ENCODE results near the gene MBIP. TPM values are rescaled to one million over a fixed set of nuclear protein-coding genes. Genes with fewer than 3 reads are reported as not detected.

The MBIP gene
- total and polyA plus RNA-seq, 9 donors: 18.4 to 35.2 (median 25.3) TPM

GRCh38 chr14:36302823-36303222 is 17.6 kb downstream of the MBIP start:
- Histone ChIP-seq H3K27ac (no peak overlapping the region), H3K4me1 (ENCODE audit: insufficient read depth) (no peaks in the 10 kb centered on the region), H3K27me3 (no peaks in the 10 kb centered on the region), H3K9me3 (no peaks in the 10 kb centered on the region), H3K4me3 (no peak overlapping the region), H3K36me3 (no peaks in the 10 kb centered on the region)
- DNase-seq: no peak
- 91 to 98% (median 96%) methylated on average over 2 of the region's 2 CpGs for WGBS, 3 donors
- TF ChIP-seq EP300 (IDR thresholded peaks at IDR 0.05) (no peak), CTCF (IDR thresholded peaks at IDR 0.05) (no peak), POLR2A (IDR thresholded peaks at IDR 0.05) (no peak)
- intact Hi-C loops (cut with DNase I): no loop called here

GRCh38 chr14:36301159-36301558 is 19.3 kb downstream of the MBIP start:
- H3K4me1 ChIP-seq (ENCODE audit: insufficient read depth): no peaks in the 10 kb centered on the region
- 91 to 95% (median 95%) methylated on average over 3 of the region's 3 CpGs for WGBS, 3 donors
- no peak overlapping the region for H3K4me3 ChIP-seq
- H3K27ac ChIP-seq: no peak overlapping the region
- DNase-seq: no peak
- no peaks in the 10 kb centered on the region for H3K27me3 ChIP-seq
- intact Hi-C loops (cut with DNase I): no loop called here
- no peaks in the 10 kb centered on the region for H3K9me3 ChIP-seq
- TF ChIP-seq POLR2A (IDR thresholded peaks at IDR 0.05) (no peak), CTCF (IDR thresholded peaks at IDR 0.05) (no peak), EP300 (IDR thresholded peaks at IDR 0.05) (no peak)
- no peaks in the 10 kb centered on the region for H3K36me3 ChIP-seq

GRCh38 chr14:36300337-36300736 is 20.1 kb downstream of the MBIP start:
- TF ChIP-seq POLR2A (IDR thresholded peaks at IDR 0.05) (no peak), EP300 (IDR thresholded peaks at IDR 0.05) (no peak), CTCF (IDR thresholded peaks at IDR 0.05) (no peak)
- Histone ChIP-seq H3K4me3 (no peak overlapping the region), H3K27me3 (no peaks in the 10 kb centered on the region), H3K9me3 (no peaks in the 10 kb centered on the region), H3K36me3 (no peaks in the 10 kb centered on the region), H3K27ac (no peak overlapping the region), H3K4me1 (ENCODE audit: insufficient read depth) (no peaks in the 10 kb centered on the region)
- DNase-seq: no peak
- intact Hi-C loops (cut with DNase I): no loop called here

GRCh38 chr14:36295642-36296627 is 24.5 kb downstream of the MBIP start:
- Histone ChIP-seq H3K36me3 (no peaks in the 10 kb centered on the region), H3K4me3 (no peak overlapping the region), H3K27me3 (no peaks in the 10 kb centered on the region), H3K9me3 (no peaks in the 10 kb centered on the region), H3K27ac (no peak overlapping the region), H3K4me1 (ENCODE audit: insufficient read depth) (no peaks in the 10 kb centered on the region)
- no peak for DNase-seq
- WGBS, 3 donors: 43 to 58% (median 50%) methylated on average over 4 of the region's 4 CpGs
- intact Hi-C loops (cut with DNase I): no loop called here
- no peak for TF ChIP-seq CTCF (IDR thresholded peaks at IDR 0.05)
- no peak for TF ChIP-seq EP300 (IDR thresholded peaks at IDR 0.05)

All from ovary (tissue), 9 donors.